Brain pericyte (primary cell): ENCODE results near the gene FGD6.
"Not testable (repeated sequence)": the region's sequence is repeated elsewhere in the genome, so short reads cannot be mapped to it uniquely, and the experiment has no call there.

Source experiments
- DNase-seq: peaks from one replicate; pipeline ENCODE4 v3.0.0-alpha.2; 2012; ENCODE audit warnings: low read depth, low spot score

FGD6 gene

GRCh38 chr12:95205016-95205624 lies 12.1 kb downstream of the FGD6 start:
- no peak for DNase-seq

- no peak for DNase-seq
Observed at GRCh38 chr12:95204141-95204866, 13.0 kb downstream of the FGD6 start.

GRCh38 chr12:95203487-95204030 lies 13.7 kb downstream of the FGD6 start:
- no peak for DNase-seq

- no peak for DNase-seq
Observed at GRCh38 chr12:95202691-95203486, 14.4 kb downstream of the FGD6 start.

- no peak for DNase-seq
Observed at GRCh38 chr12:95201056-95201670, 16.1 kb downstream of the FGD6 start.

- no peak for DNase-seq
Observed at GRCh38 chr12:95200128-95200894, 17.0 kb downstream of the FGD6 start.

GRCh38 chr12:95198914-95199313 lies 18.4 kb downstream of the FGD6 start:
- no peak for DNase-seq

GRCh38 chr12:95197636-95198035 lies 19.6 kb downstream of the FGD6 start:
- no peak for DNase-seq

- not testable (repeated sequence) for DNase-seq
Observed at GRCh38 chr12:95196875-95197569, 20.2 kb downstream of the FGD6 start.

GRCh38 chr12:95195122-95195521 lies 22.1 kb downstream of the FGD6 start:
- DNase-seq, result no peak

- DNase-seq, result no peak
Observed at GRCh38 chr12:95193139-95193538, 24.1 kb downstream of the FGD6 start.

- no peak for DNase-seq
Observed at GRCh38 chr12:95192271-95192670, 25.0 kb downstream of the FGD6 start.

- no peak for DNase-seq
Observed at GRCh38 chr12:95191060-95191696, 26.1 kb downstream of the FGD6 start.

GRCh38 chr12:95187865-95188415 lies 29.3 kb downstream of the FGD6 start:
- no peak for DNase-seq

- no peak for DNase-seq
Observed at GRCh38 chr12:95185854-95186253, 31.4 kb downstream of the FGD6 start.

GRCh38 chr12:95185072-95185471 lies 32.2 kb downstream of the FGD6 start:
- DNase-seq, result no peak

- no peak for DNase-seq
Observed at GRCh38 chr12:95184121-95184520, 33.1 kb downstream of the FGD6 start.

- no peak for DNase-seq
Observed at GRCh38 chr12:95182868-95183415, 34.3 kb downstream of the FGD6 start.

GRCh38 chr12:95181103-95181502 lies 36.2 kb downstream of the FGD6 start:
- no peak for DNase-seq
